GM23338 (cell line): Measurements from ENCODE around the gene ANKHD1. TPM values are rescaled to one million over a fixed set of nuclear protein-coding genes. Genes with fewer than 3 reads are reported as not detected.
A peak's percentile ranks its signal among the peaks of the same experiment; 100 is the strongest.

Experiments used
- ATAC-seq: fragments of 200-7000 bp; cut with Tn5 transposase; 3 replicates; pipeline ENCODE4 v1.9.1; 2020
- DNase-seq: peaks from one replicate; pipeline ENCODE4 v3.0.0-alpha.2; 2015; ENCODE audit warnings: low spot score
- H2AFZ ChIP-seq: fragments of 200-600 bp; sonication (generic); 2 replicates; pipeline ENCODE4 v1.8.0; 2016; ENCODE audit warnings: antibody characterized with exemption, mild to moderate bottlenecking, moderate library complexity
- H3F3A ChIP-seq: fragments of 200-600 bp; sonication (generic); replicated peaks from 2 replicates; pipeline ENCODE4 v1.8.0; 2017; ENCODE audit warnings: antibody characterized with exemption, mixed run types, low read depth
- H3K27ac ChIP-seq: fragments of 200-600 bp; sonication (generic); 2 replicates; pipeline ENCODE4 v1.6.1; 2016; ENCODE audit warnings: low read depth
- H3K27me3 ChIP-seq: fragments of 200-600 bp; sonication (generic); 2 replicates; pipeline ENCODE4 v1.8.0; 2016; ENCODE audit warnings: mild to moderate bottlenecking, mixed run types, moderate library complexity; ENCODE audit not compliant: insufficient read depth
- H3K36me3 ChIP-seq: fragments of 200-600 bp; sonication (generic); 2 replicates; pipeline ENCODE4 v1.8.0; 2016; ENCODE audit warnings: mild to moderate bottlenecking; ENCODE audit not compliant: insufficient read depth
- H3K4me1 ChIP-seq: fragments of 200-600 bp; sonication (generic); 2 replicates; pipeline ENCODE4 v1.8.0; 2016; ENCODE audit warnings: mild to moderate bottlenecking, moderate library complexity; ENCODE audit not compliant: insufficient read depth
- H3K4me2 ChIP-seq: fragments of 200-600 bp; sonication (generic); 2 replicates; pipeline ENCODE4 v1.7.1; 2017; ENCODE audit warnings: mixed run types
- H3K4me3 ChIP-seq: fragments of 200-600 bp; sonication (generic); 2 replicates; pipeline ENCODE4 v1.6.1; 2016; ENCODE audit warnings: mixed run types
- H3K79me2 ChIP-seq: fragments of 200-600 bp; sonication (generic); replicated peaks from 2 replicates; pipeline ENCODE4 v1.8.0; 2017; ENCODE audit warnings: mild to moderate bottlenecking; ENCODE audit not compliant: insufficient read depth
- H3K9me2 ChIP-seq: fragments of 200-600 bp; sonication (generic); 2 replicates; pipeline ENCODE4 v1.8.0; 2017; ENCODE audit not compliant: insufficient read depth
- H4K20me1 ChIP-seq: fragments of 200-600 bp; sonication (generic); replicated peaks from 2 replicates; pipeline ENCODE4 v1.8.0; 2017; ENCODE audit warnings: mild to moderate bottlenecking; ENCODE audit not compliant: insufficient read depth
- H3K27ac Mint-ChIP-seq: 2 replicates; pipeline ENCODE4 v1.8.0; 2020; ENCODE audit warnings: inconsistent platforms, mild to moderate bottlenecking, moderate library complexity, mixed read lengths
- H3K27me3 Mint-ChIP-seq: 3 replicates; pipeline ENCODE4 v1.8.0; 2022; ENCODE audit warnings: low read depth, mild to moderate bottlenecking, moderate library complexity, mixed read lengths, inconsistent platforms; ENCODE audit not compliant: insufficient read depth, poor library complexity
- H3K36me3 Mint-ChIP-seq: 3 replicates; pipeline ENCODE4 v1.8.0; 2021; ENCODE audit warnings: low read depth, mild to moderate bottlenecking, inconsistent platforms, moderate library complexity, mixed read lengths
- H3K4me1 Mint-ChIP-seq: 3 replicates; pipeline ENCODE4 v1.8.0; 2020; ENCODE audit warnings: mild to moderate bottlenecking, inconsistent platforms, mixed read lengths
- H3K4me3 Mint-ChIP-seq: 3 replicates; pipeline ENCODE4 v1.8.0; 2021; ENCODE audit warnings: moderate library complexity, mild to moderate bottlenecking, inconsistent platforms, mixed read lengths
- H3K9me3 Mint-ChIP-seq: 3 replicates; pipeline ENCODE4 v1.8.0; 2020; ENCODE audit warnings: moderate library complexity, mild to moderate bottlenecking, inconsistent platforms, mixed read lengths
- CREB1 ChIP-seq: fragments of 250-450 bp; sonication (Bioruptor Pico); IDR thresholded peaks from 2 replicates; pipeline ENCODE4 v1.5.0; 2020; ENCODE audit warnings: low read depth, mild to moderate bottlenecking, moderate library complexity
- ETS1 ChIP-seq: IDR thresholded peaks from 2 replicates; pipeline ENCODE4 v1.6.1; 2016; ENCODE audit warnings: antibody characterized with exemption
- EZH2 ChIP-seq: fragments of 200-600 bp; sonication (generic); IDR thresholded peaks from one replicate; pipeline ENCODE4 v1.8.0; 2017; ENCODE audit warnings: antibody characterized with exemption, mild to moderate bottlenecking, low read depth; ENCODE audit not compliant: unreplicated experiment
- EZH2phosphoT487 ChIP-seq: fragments of 200-600 bp; sonication (generic); IDR thresholded peaks from one replicate; pipeline ENCODE4 v1.8.1; 2018; ENCODE audit warnings: antibody characterized with exemption; ENCODE audit not compliant: unreplicated experiment
- JUNB ChIP-seq: IDR thresholded peaks from one replicate; pipeline ENCODE4 v1.6.1; 2016; ENCODE audit warnings: antibody characterized with exemption; ENCODE audit not compliant: unreplicated experiment
- NANOG ChIP-seq: IDR thresholded peaks from 2 replicates; pipeline ENCODE4 v1.6.1; 2016; ENCODE audit warnings: antibody characterized with exemption, borderline replicate concordance
- POLR2AphosphoS5 ChIP-seq: IDR thresholded peaks from 2 replicates; pipeline ENCODE4 v1.6.1; 2016; ENCODE audit warnings: antibody characterized with exemption, low read depth
- STAT1 ChIP-seq: IDR thresholded peaks from one replicate; pipeline ENCODE4 v1.6.1; 2016; ENCODE audit warnings: antibody characterized with exemption; ENCODE audit not compliant: unreplicated experiment
- ZNF114 ChIP-seq: fragments of 250-450 bp; sonication (Bioruptor Pico); IDR thresholded peaks from 2 replicates; pipeline ENCODE4 v1.5.0; 2020; ENCODE audit warnings: mild to moderate bottlenecking, moderate library complexity
- ZNF331 ChIP-seq: fragments of 250-450 bp; sonication (Bioruptor Pico); IDR thresholded peaks from 2 replicates; pipeline ENCODE4 v1.5.0; 2020; ENCODE audit warnings: low read depth, mild to moderate bottlenecking, moderate library complexity
- polyA plus RNA-seq: library from polyadenylated mRNA; unstranded; fragments of >200 nt; fragmentation: Nextera tagmentation; extraction: Ambion mirVana; gene quantifications from 2 replicates; pipeline ENCODE4 v1.2.1, GENCODE V29; 2016
- total RNA-seq: library from RNA; depleted of rRNA; stranded (reverse); fragments of >200 nt; shearing (Covaris generic); gene quantifications from 2 replicates; pipeline ENCODE4 v1.2.3, GENCODE V29; 2014
- TF ChIP-seq, protein P1 (sequence below), 2 experiments: fragments of 200-600 bp in 1 of 2; sonication (generic) in 1 of 2; conservative IDR thresholded peaks; 2 replicates each; pipeline versions ENCODE4 v1.5.1 to v1.6.1; 2016 to 2017; ENCODE audit warnings: antibody characterized with exemption in 2 of 2, low read depth in 2 of 2, mild to moderate bottlenecking in 2 of 2, moderate library complexity in 1 of 2
- TF ChIP-seq, protein P2 (sequence below): fragments of 250-450 bp; sonication (Bioruptor Pico); IDR thresholded peaks from 2 replicates; pipeline ENCODE4 v1.5.0; 2020; ENCODE audit warnings: mild to moderate bottlenecking, moderate library complexity

Gene ANKHD1
- total and polyA plus RNA-seq, 2 experiments from 2014 or later = 73.0 to 119 TPM

GRCh38 chr5:140401362-140402257, at the start of gene ANKHD1 (continued):
- TF ChIP-seq POLR2AphosphoS5 (peak; percentile 87), STAT1 (no peak), ETS1 (peak; percentile 56), EZH2phosphoT487 (no peak), ZNF114 (CRISPR knock-in tag) (no peak), NANOG (no peak)

DNA sequence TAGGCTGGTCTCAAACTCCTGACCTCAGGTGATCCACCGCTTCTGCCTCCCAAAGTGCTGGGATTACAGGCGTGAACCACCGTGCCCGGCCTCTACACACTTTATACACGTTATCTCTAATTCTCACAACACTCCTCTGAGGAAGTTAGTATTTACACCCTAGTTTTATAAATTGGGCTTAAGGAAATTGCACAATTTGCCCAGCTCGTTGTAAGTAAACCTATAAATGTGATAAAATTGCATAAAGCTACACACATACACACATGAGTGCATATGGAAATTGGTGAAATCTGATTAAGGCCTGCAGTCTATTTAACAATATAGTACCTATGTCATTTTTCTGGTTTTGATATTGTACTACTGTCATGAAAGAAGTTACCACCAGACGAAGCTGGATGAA, 46.1 kb upstream of the ANKHD1 start:
- no peak for ATAC-seq
- Histone ChIP-seq H3K79me2 (no peaks in the 10 kb centered on the region), H3K4me2 (no peak overlapping the region), H2AFZ (no peak overlapping the region), H4K20me1 (no peaks in the 10 kb centered on the region), H3K4me1 (0 out of 2 replicates have a peak, but pooled peaks cover 4% of the 10 kb centered on the region), H3K27me3 (no peaks in the 10 kb centered on the region), H3K27ac (no peak overlapping the region), H3F3A (no peaks in the 10 kb centered on the region), H3K9me2 (no peaks in the 10 kb centered on the region), H3K36me3 (no peaks in the 10 kb centered on the region), H3K4me3 (no peak overlapping the region)
- H3K4me3 Mint-ChIP-seq = no peak overlapping the region
- H3K9me3 Mint-ChIP-seq = no peaks in the 10 kb centered on the region
- H3K27me3 Mint-ChIP-seq = peaks cover 14% of the 10 kb centered on the region
- no peak for DNase-seq
- no peak overlapping the region for H3K27ac Mint-ChIP-seq
- H3K36me3 Mint-ChIP-seq = no peaks in the 10 kb centered on the region
- H3K4me1 Mint-ChIP-seq = peaks cover 8% of the 10 kb centered on the region
- TF ChIP-seq POLR2AphosphoS5 (no peak), ZNF331 (CRISPR knock-in tag) (no peak), JUNB (no peak), EZH2 (no peak), CREB1 (CRISPR knock-in tag) (no peak), ETS1 (no peak)
- TF ChIP-seq, protein P1, sequence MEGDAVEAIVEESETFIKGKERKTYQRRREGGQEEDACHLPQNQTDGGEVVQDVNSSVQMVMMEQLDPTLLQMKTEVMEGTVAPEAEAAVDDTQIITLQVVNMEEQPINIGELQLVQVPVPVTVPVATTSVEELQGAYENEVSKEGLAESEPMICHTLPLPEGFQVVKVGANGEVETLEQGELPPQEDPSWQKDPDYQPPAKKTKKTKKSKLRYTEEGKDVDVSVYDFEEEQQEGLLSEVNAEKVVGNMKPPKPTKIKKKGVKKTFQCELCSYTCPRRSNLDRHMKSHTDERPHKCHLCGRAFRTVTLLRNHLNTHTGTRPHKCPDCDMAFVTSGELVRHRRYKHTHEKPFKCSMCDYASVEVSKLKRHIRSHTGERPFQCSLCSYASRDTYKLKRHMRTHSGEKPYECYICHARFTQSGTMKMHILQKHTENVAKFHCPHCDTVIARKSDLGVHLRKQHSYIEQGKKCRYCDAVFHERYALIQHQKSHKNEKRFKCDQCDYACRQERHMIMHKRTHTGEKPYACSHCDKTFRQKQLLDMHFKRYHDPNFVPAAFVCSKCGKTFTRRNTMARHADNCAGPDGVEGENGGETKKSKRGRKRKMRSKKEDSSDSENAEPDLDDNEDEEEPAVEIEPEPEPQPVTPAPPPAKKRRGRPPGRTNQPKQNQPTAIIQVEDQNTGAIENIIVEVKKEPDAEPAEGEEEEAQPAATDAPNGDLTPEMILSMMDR (conservative IDR thresholded peaks at IDR 0.05; ENCODE audit: low read depth in 2 of 2) = no peak
- TF ChIP-seq, protein P2, sequence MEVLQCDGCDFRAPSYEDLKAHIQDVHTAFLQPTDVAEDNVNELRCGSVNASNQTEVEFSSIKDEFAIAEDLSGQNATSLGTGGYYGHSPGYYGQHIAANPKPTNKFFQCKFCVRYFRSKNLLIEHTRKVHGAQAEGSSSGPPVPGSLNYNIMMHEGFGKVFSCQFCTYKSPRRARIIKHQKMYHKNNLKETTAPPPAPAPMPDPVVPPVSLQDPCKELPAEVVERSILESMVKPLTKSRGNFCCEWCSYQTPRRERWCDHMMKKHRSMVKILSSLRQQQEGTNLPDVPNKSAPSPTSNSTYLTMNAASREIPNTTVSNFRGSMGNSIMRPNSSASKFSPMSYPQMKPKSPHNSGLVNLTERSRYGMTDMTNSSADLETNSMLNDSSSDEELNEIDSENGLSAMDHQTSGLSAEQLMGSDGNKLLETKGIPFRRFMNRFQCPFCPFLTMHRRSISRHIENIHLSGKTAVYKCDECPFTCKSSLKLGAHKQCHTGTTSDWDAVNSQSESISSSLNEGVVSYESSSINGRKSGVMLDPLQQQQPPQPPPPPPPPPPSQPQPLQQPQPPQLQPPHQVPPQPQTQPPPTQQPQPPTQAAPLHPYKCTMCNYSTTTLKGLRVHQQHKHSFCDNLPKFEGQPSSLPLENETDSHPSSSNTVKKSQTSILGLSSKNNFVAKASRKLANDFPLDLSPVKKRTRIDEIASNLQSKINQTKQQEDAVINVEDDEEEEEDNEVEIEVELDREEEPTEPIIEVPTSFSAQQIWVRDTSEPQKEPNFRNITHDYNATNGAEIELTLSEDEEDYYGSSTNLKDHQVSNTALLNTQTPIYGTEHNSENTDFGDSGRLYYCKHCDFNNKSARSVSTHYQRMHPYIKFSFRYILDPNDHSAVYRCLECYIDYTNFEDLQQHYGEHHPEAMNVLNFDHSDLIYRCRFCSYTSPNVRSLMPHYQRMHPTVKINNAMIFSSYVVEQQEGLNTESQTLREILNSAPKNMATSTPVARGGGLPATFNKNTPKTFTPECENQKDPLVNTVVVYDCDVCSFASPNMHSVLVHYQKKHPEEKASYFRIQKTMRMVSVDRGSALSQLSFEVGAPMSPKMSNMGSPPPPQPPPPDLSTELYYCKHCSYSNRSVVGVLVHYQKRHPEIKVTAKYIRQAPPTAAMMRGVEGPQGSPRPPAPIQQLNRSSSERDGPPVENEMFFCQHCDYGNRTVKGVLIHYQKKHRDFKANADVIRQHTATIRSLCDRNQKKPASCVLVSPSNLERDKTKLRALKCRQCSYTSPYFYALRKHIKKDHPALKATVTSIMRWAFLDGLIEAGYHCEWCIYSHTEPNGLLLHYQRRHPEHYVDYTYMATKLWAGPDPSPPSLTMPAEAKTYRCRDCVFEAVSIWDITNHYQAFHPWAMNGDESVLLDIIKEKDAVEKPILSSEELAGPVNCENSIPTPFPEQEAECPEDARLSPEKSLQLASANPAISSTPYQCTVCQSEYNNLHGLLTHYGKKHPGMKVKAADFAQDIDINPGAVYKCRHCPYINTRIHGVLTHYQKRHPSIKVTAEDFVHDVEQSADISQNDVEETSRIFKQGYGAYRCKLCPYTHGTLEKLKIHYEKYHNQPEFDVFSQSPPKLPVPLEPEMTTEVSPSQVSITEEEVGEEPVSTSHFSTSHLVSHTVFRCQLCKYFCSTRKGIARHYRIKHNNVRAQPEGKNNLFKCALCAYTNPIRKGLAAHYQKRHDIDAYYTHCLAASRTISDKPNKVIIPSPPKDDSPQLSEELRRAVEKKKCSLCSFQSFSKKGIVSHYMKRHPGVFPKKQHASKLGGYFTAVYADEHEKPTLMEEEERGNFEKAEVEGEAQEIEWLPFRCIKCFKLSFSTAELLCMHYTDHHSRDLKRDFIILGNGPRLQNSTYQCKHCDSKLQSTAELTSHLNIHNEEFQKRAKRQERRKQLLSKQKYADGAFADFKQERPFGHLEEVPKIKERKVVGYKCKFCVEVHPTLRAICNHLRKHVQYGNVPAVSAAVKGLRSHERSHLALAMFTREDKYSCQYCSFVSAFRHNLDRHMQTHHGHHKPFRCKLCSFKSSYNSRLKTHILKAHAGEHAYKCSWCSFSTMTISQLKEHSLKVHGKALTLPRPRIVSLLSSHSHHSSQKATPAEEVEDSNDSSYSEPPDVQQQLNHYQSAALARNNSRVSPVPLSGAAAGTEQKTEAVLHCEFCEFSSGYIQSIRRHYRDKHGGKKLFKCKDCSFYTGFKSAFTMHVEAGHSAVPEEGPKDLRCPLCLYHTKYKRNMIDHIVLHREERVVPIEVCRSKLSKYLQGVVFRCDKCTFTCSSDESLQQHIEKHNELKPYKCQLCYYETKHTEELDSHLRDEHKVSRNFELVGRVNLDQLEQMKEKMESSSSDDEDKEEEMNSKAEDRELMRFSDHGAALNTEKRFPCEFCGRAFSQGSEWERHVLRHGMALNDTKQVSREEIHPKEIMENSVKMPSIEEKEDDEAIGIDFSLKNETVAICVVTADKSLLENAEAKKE (CRISPR knock-in tag) = no peak
